Heart left ventricle (tissue), 16 donors: ENCODE measurements around the gene DGAT2L6. TPM values are rescaled to one million over a fixed set of nuclear protein-coding genes. Genes with fewer than 3 reads are reported as not detected.

Experiments used
- ATAC-seq, 4 donors: fragments of 200-7000 bp; cut with Tn5 transposase; one replicate each; pipeline ENCODE4 v1.9.1; 2020 to 2022; ENCODE audit warnings: moderate library complexity in 4 of 4, mild to moderate bottlenecking in 3 of 4, moderate number of reproducible peaks in 1 of 4
- DNase-seq, 5 donors: peaks; one replicate each; pipeline ENCODE4 v3.0.0-alpha.2; 2020
- H3K27ac ChIP-seq, 12 donors: fragments of 200-600 bp; sonication (generic) in 4 of 12; one replicate each; pipeline versions ENCODE4 v1.5.0 to v1.8.0; 2016 to 2022; ENCODE audit warnings: mild to moderate bottlenecking in 2 of 12
- H3K27me3 ChIP-seq, 9 donors: fragments of 200-600 bp; sonication (generic) in 2 of 9; one replicate each; pipeline versions ENCODE4 v1.5.1 to v1.8.0; 2016 to 2022; ENCODE audit warnings: mild to moderate bottlenecking in 3 of 9
- H3K36me3 ChIP-seq, 9 donors: fragments of 200-600 bp; sonication (generic) in 2 of 9; one replicate each; pipeline versions ENCODE4 v1.5.0 to v1.8.0; 2018 to 2022; ENCODE audit warnings: mild to moderate bottlenecking in 2 of 9
- H3K4me1 ChIP-seq, 12 donors: fragments of 200-600 bp; sonication (generic) in 4 of 12; one replicate each; pipeline versions ENCODE4 v1.5.0 to v1.8.0; 2016 to 2022; ENCODE audit warnings: mild to moderate bottlenecking in 3 of 12
- H3K4me3 ChIP-seq, 12 donors: fragments of 200-600 bp; sonication (generic) in 4 of 12; one replicate each; pipeline versions ENCODE4 v1.5.0 to v1.8.0; 2017 to 2022; ENCODE audit warnings: mild to moderate bottlenecking in 9 of 12, moderate library complexity in 4 of 12
- H3K9me3 ChIP-seq, 12 donors: fragments of 200-600 bp; sonication (generic) in 4 of 12; one replicate each; pipeline versions ENCODE4 v1.5.0 to v1.8.0; 2016 to 2022; ENCODE audit warnings: mild to moderate bottlenecking in 1 of 12
- POLR2A ChIP-seq, 2 donors: fragments of 450-650 bp; IDR thresholded peaks; one replicate each; pipeline ENCODE4 v1.6.1; 2017; ENCODE audit warnings: antibody characterized with exemption in 2 of 2, mild to moderate bottlenecking in 2 of 2, moderate library complexity in 2 of 2
- WGBS, 4 donors: extraction: QIAGEN DNeasy Blood & Tissue Kit in 2 of 4; methylation state at CpG; one replicate each; pipeline versions ENCODE4 v1.1.5 to v1.1.7; 2013 to 2018; 5-methylcytosine and 5-hydroxymethylcytosine counted together
- intact Hi-C, 10 donors: fragments of 100-400 bp; cut with DNase I; formaldehyde crosslinking; loops; one replicate each; pipeline versions ENCODE4 v1.11.1 to v1.14.2; 2022
- polyA plus RNA-seq, 2 donors: library from polyadenylated mRNA; stranded (reverse); fragments of 200-250 nt; gene quantifications; one replicate each; pipeline ENCODE4 v1.2.3, GENCODE V29; 2013
- total RNA-seq, 9 donors: library from RNA; depleted of rRNA in 2 of 9; stranded (reverse); fragments of >200 nt in 2 of 9; fragmentation: NEBNext Ultra II Directional in 3 of 9; extraction: Animal tissue kit (Norgen Biotek cat#: 25700) in 3 of 9; gene quantifications; one replicate each; pipeline versions ENCODE4 v1.1.0 to v1.2.4, GENCODE V29; 2016 to 2023
- TF ChIP-seq, protein P1 (sequence below), 12 donors: fragments of 200-600 bp; sonication (generic) in 4 of 12; IDR thresholded peaks; one replicate each; pipeline versions ENCODE4 v1.5.0 to v1.8.0; 2018 to 2022; ENCODE audit warnings: antibody characterized with exemption in 12 of 12, mild to moderate bottlenecking in 5 of 12
- donor health status: ischemic (EF 13 %, LVEDD 7.1; RV severe dilation, severe dysfunction).
- donor health status: healthy with polysubstance abuse.
- donor health status: DM: no; HTN: yes; CAD: no.
- donor health status: DM: no; HTN: no; CAD: no.
- donor health status: ischemic (EF 25% LVEDD 6.9; RV normal size, moderate dysfunction).
- donor health status: ischemic (EF 25% LVEDD 5.7; RV mildly dilated, moderate dysfunction).
- donor health status: healthy.
- donor health status: DM: yes; HTN: yes; CAD: no.
- donor health status: ischemic (EF 35%, LVEDD 5.7; RV mildly dilated, moderate dysfunction).
- donor health status: nonischemic (EF 11% LVEDD 7.7; RV severe dilation, severe dysfunction).
- donor health status: DM: yes; HTN: yes; CAD: no.
- donor health status: PGD.
- donor health status: ischemic (EF 29% LVEDD 5.4; RV normal size, mild dysfunction).
- donor health status: nonischemic (EF 23%, LVEDD 6.1; RV moderate dilation, normal function).

The DGAT2L6 gene
- total and polyA plus RNA-seq, 11 donors, result not detected

DNA sequence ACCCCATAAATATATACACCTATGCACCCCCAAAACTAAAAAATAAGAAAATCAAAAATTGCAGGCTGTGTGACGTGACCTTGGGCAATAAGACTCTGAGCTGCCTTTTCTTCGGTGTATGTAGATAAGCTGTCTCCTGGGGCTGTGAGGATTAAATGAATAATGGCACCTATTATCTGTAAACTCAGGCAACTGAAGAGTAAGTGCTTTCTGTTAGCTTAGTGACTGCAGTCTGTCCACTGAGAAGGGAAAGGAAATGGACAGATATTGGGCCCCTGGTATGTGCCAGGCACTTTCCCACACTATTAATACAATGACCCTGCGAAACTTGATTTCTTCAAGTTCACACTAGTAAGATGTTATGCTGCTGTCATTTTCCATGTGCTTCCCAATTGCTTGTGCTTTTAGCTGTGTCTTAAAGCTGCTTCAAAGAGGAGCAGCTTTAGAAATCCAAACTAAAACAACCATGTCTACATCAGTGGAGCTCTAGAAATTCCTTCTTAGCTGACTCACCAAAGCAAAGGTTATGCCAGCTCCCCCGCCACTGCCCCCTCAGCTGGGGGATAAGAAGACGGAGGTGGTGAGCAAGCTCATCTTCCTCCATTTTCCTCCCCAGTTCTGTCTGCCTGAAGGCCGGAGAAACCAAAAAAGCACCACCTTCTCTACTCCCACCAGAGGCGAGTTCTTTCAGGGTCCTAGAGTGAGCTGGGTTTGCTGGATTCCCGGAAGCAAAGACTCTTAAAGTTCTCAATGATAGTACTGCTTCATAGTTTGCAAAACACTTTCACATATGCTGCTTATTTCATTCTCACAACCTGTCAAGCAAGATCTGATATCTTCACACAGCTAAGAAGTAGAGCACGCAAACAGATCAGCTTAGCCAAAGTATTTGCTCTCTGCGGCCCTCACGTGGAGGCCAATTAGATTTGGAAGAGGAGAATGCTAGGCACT is 8.8 kb upstream of the DGAT2L6 start:
- Histone ChIP-seq H3K4me1 (peaks cover 0 to 14% (median 2%) of the 10 kb centered on the region in 12 donors), H3K9me3 (no peaks in the 10 kb centered on the region), H3K36me3 (peaks cover 0 to 17% (median 0%) of the 10 kb centered on the region in 9 donors), H3K27me3 (peaks cover 0 to 7% (median 0%) of the 10 kb centered on the region in 9 donors), H3K27ac (peak overlapping the region in 1 of 12 donors; percentile 33), H3K4me3 (peak overlapping the region in 4 of 12 donors; percentile 17 to 38 (median 29))
- 39 to 50% (median 46%) methylated on average over 11 of the region's 11 CpGs for WGBS, 4 donors
- peak in 3 of 4 donors; percentile 53 to 72 (median 62) for ATAC-seq
- DNase-seq, result no peak
- TF ChIP-seq, protein P1, sequence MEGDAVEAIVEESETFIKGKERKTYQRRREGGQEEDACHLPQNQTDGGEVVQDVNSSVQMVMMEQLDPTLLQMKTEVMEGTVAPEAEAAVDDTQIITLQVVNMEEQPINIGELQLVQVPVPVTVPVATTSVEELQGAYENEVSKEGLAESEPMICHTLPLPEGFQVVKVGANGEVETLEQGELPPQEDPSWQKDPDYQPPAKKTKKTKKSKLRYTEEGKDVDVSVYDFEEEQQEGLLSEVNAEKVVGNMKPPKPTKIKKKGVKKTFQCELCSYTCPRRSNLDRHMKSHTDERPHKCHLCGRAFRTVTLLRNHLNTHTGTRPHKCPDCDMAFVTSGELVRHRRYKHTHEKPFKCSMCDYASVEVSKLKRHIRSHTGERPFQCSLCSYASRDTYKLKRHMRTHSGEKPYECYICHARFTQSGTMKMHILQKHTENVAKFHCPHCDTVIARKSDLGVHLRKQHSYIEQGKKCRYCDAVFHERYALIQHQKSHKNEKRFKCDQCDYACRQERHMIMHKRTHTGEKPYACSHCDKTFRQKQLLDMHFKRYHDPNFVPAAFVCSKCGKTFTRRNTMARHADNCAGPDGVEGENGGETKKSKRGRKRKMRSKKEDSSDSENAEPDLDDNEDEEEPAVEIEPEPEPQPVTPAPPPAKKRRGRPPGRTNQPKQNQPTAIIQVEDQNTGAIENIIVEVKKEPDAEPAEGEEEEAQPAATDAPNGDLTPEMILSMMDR (IDR thresholded peaks at IDR 0.05), result no peak
- no peak for TF ChIP-seq POLR2A (IDR thresholded peaks at IDR 0.05)
- intact Hi-C loops, result no loop called here

DNA sequence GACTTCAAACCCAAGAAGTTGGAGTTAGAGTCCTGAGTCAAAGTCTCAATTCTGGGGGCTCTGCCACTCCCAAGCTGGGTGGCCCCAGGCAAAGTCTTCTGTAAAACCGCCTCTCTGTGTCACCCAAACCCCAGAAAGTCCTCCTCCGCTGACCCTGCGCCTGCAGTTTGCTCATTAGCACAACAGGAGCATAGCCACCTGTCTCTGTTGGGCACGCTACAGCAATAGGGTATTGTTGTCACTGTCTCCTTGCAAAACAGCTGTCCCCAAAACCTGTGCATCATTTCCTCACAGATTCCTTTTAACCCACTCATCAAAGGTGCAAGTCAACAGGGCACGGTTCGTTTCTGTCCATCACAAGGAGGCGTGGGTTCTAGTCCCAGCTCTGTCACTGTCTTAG is 8.0 kb upstream of the DGAT2L6 start:
- intact Hi-C loops, result no loop called here
- DNase-seq (no peak), ATAC-seq (no peak)
- TF ChIP-seq, protein P1 (IDR thresholded peaks at IDR 0.05), result no peak
- no peak for TF ChIP-seq POLR2A (IDR thresholded peaks at IDR 0.05)
- H3K27ac ChIP-seq, result no peak overlapping the region
- no peak overlapping the region for H3K4me3 ChIP-seq
- no peaks in the 10 kb centered on the region for H3K9me3 ChIP-seq
- peaks cover 0 to 16% (median 0%) of the 10 kb centered on the region in 9 donors for H3K36me3 ChIP-seq
- peaks cover 0 to 14% (median 2%) of the 10 kb centered on the region in 12 donors for H3K4me1 ChIP-seq
- peaks cover 0 to 7% (median 0%) of the 10 kb centered on the region in 9 donors for H3K27me3 ChIP-seq
- 67 to 93% (median 86%) methylated on average over 7 of the region's 7 CpGs for WGBS, 4 donors

DNA sequence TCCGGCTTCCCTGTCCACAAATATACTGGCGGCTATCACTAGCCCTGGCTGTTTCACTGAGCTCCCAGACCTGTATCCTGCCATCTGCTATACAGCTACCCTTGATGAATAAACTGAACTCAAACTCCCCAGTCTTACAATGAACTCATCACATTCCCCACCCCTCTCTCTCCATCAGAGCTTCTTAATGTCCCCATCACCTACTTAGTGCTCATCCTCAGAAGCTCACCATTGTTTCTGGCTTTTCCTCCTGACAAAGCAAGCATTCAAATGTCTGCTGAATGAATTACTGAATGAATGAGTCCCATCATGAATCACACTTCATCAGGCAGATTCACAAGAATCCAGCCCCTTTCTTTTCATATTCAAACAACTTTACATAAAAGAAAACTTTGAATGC is 5.7 kb upstream of the DGAT2L6 start:
- intact Hi-C loops, result no loop called here
- peaks cover 0 to 7% (median 0%) of the 10 kb centered on the region in 9 donors for H3K27me3 ChIP-seq
- TF ChIP-seq, protein P1 (IDR thresholded peaks at IDR 0.05), result no peak
- no peak for ATAC-seq
- WGBS, 4 donors, result 72 to 84% (median 80%) methylated on average over 2 of the region's 2 CpGs
- no peak overlapping the region for H3K27ac ChIP-seq
- no peak overlapping the region for H3K4me3 ChIP-seq
- peaks cover 0 to 4% (median 0%) of the 10 kb centered on the region in 9 donors for H3K36me3 ChIP-seq
- no peak for DNase-seq
- H3K4me1 ChIP-seq, result peaks cover 0 to 14% (median 2%) of the 10 kb centered on the region in 12 donors
- no peaks in the 10 kb centered on the region for H3K9me3 ChIP-seq

DNA sequence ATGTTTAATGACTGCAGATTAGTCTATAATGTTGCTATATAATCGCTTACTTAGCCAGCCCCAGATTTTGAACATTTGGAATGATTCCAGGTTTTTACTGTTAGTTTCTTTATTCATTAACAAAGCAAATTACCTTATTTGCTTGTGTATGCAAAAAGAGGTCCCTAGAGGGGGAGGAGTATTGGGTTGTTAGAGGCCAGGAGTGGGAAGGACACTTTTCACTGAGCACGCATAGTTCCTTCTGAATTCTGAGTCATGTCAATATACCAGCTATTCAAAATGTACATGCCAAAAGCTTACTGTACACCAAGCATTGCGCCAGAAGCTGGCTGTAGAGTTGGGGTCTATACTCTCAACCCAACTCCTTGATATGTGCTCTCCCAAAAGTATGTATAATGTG is 5.1 kb upstream of the DGAT2L6 start:
- WGBS, 4 donors, result 82 to 96% (median 90%) methylated on average over 3 of the region's 3 CpGs
- no peak for DNase-seq

More for the DNA sequence above, 5.1 kb upstream of the DGAT2L6 start:
- ATAC-seq, result no peak
- peaks cover 0 to 7% (median 0%) of the 10 kb centered on the region in 9 donors for H3K27me3 ChIP-seq
- TF ChIP-seq, protein P1 (IDR thresholded peaks at IDR 0.05), result no peak
- no peak for TF ChIP-seq POLR2A (IDR thresholded peaks at IDR 0.05)
- no peaks in the 10 kb centered on the region for H3K36me3 ChIP-seq
- H3K4me1 ChIP-seq, result peaks cover 0 to 14% (median 2%) of the 10 kb centered on the region in 12 donors
- no peaks in the 10 kb centered on the region for H3K9me3 ChIP-seq
- intact Hi-C loops, result no loop called here
- no peak overlapping the region for H3K4me3 ChIP-seq
- no peak overlapping the region for H3K27ac ChIP-seq
